Mononuclear cell (primary cell): ENCODE data around the gene BRD7. TPM values are rescaled to one million over a fixed set of nuclear protein-coding genes. Genes with fewer than 3 reads are reported as not detected.

ENCODE experiments used
- H3K27me3 ChIP-seq: 2 replicates; pipeline ENCODE4 v1.6.0; 2011; ENCODE audit warnings: low read length, control low read depth; ENCODE audit not compliant: insufficient read depth
- H3K4me1 ChIP-seq: 2 replicates; pipeline ENCODE4 v1.5.1; 2011; ENCODE audit warnings: mild to moderate bottlenecking, low read length, control low read depth; ENCODE audit not compliant: insufficient read depth
- H3K4me3 ChIP-seq: 2 replicates; pipeline ENCODE4 v1.5.1; 2011; ENCODE audit warnings: mild to moderate bottlenecking, low read length, moderate library complexity
- H3K9me3 ChIP-seq: 2 replicates; pipeline ENCODE4 v1.5.1; 2011; ENCODE audit warnings: low read depth, mild to moderate bottlenecking, control low read depth, low read length
- total RNA-seq: library from RNA; depleted of rRNA; stranded (reverse); fragments of >200 nt; gene quantifications from one replicate; pipeline ENCODE4 v1.2.3, GENCODE V29; 2012

BRD7 gene
- total RNA-seq, 1 donor, result 55.3 TPM

DNA sequence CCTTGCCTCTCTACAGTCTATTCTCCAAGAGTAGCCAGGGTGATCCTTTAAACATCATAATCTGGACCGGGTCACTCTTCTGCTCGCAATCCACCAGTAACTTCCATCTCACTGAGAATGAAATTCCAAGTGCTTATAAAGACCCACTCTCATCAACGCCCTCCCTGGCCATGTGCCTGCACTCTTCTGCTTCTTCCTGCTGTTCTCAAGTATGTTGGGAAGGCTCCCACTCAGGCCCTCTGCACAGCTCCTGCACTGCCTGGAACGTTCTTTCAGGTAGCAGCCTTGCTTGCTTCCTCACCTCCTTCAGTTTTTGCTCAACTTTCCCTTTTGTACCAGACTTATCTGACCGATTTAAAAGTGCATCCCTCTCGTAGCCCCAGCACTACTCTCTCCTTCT, 44.4 kb downstream of the BRD7 start:
- Histone ChIP-seq H3K27me3 (no peaks in the 10 kb centered on the region), H3K4me1 (peaks cover 6% of the 10 kb centered on the region), H3K4me3 (no peak overlapping the region), H3K9me3 (no peaks in the 10 kb centered on the region)

DNA sequence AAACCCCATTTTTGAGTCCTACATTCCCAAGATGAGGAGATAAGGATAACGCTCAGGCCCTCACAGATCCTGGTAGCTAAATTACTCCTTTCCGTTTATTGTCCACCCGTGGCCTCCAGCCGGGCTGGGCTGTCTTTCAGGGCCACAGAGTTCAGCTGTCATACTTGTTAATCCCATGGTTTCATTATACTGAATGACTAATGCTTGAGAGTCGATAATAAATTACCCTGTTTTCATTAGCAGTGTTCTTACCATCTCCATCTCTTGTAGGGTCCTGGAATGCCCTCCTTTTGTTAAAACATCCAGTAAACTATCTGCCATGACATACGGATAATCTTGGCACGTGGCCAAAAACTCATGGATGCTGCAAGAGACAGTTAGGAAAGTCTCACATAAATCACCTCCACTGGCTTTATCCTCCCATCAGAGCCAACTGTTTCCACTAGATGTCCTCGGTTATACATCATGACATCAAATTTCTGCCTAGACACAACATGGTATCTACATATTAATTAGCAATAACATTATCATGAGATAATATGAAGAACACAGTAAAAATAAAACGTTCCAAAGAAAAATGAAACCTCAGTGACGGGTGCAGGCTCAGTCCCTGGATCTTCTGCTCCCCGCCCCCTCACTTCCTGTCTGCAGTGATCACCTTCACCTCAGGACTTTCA, 45.3 kb downstream of the BRD7 start:
- Histone ChIP-seq H3K9me3 (no peaks in the 10 kb centered on the region), H3K4me3 (no peak overlapping the region), H3K4me1 (peaks cover 9% of the 10 kb centered on the region), H3K27me3 (no peaks in the 10 kb centered on the region)

DNA sequence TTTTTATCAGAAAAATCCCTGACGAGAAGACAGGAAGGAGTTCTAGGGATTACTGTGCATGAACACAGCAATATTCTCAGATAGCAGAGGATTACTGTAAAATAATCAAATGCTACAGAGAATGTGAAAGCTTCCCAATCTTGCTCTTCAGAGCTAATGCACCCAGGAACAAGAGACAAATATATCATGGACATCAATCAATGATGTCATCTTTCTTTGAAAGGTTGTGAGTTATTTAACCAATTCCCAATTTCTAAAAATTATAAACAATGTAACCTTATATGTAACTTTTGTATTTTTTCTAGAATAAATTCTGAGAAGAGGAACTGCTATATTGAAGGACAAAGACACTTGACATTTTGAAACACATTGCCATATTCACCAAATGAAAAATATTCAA, 46.5 kb downstream of the BRD7 start:
- no peak overlapping the region for H3K4me3 ChIP-seq
- peaks cover 9% of the 10 kb centered on the region for H3K4me1 ChIP-seq
- no peaks in the 10 kb centered on the region for H3K9me3 ChIP-seq
- no peaks in the 10 kb centered on the region for H3K27me3 ChIP-seq

DNA sequence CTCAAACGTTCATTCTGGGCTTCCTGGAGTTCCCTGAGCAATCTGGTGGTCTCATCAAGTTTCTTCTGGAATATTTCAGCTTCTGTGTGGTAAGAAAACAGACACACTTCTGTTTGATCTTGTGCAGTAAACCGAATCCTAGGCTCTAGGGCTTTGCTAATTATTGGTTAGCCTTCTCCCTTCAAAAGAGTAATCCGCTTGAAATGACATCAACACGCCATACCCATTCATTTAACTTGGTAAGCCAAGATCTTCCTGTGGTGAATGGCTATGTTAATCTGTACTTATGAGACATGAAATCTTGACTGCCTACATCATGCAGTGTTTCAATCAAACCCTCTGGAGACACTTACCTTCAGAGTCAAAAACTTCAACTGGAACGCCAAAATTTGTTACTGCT, 48.5 kb downstream of the BRD7 start:
- no peaks in the 10 kb centered on the region for H3K9me3 ChIP-seq
- H3K4me1 ChIP-seq, result peaks cover 12% of the 10 kb centered on the region
- H3K4me3 ChIP-seq, result no peak overlapping the region
- H3K27me3 ChIP-seq, result no peaks in the 10 kb centered on the region

DNA sequence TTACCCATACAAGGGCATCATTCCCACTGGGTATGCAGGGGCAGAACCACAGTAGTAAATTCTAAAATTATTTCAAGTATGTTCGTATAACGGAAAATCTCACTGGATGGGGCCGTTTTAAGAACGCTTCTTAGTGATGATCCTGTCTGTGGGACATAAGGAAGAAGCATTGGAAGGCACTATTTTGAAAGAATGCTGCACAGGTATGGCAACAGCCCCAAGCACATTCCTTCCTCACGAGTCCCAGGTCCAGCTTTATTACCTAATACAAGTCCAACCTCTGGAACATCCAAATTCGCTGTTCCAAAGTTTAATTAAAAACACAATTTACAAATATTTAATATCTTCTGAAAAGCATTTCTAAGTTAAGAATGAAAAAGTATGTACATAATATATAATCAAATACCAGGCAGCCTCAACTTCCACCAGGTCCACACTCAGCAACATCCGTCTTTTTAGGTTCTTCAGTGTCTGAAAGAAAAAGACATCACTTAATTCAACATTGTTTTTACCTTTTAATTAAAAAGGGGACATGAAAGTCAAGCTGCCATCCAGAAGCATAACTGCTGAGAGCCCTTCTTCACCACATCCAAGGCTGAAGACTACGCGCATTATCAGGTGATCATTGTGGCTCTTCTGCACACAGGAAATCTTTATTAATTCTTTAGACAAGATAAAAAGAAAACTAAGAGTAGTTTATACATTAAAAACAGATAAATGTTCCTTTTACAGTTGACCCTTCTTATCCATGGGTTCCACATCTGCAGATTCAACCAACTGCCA, 49.8 kb downstream of the BRD7 start:
- Histone ChIP-seq H3K27me3 (no peaks in the 10 kb centered on the region), H3K4me3 (no peak overlapping the region), H3K4me1 (peaks cover 16% of the 10 kb centered on the region), H3K9me3 (no peaks in the 10 kb centered on the region)

DNA sequence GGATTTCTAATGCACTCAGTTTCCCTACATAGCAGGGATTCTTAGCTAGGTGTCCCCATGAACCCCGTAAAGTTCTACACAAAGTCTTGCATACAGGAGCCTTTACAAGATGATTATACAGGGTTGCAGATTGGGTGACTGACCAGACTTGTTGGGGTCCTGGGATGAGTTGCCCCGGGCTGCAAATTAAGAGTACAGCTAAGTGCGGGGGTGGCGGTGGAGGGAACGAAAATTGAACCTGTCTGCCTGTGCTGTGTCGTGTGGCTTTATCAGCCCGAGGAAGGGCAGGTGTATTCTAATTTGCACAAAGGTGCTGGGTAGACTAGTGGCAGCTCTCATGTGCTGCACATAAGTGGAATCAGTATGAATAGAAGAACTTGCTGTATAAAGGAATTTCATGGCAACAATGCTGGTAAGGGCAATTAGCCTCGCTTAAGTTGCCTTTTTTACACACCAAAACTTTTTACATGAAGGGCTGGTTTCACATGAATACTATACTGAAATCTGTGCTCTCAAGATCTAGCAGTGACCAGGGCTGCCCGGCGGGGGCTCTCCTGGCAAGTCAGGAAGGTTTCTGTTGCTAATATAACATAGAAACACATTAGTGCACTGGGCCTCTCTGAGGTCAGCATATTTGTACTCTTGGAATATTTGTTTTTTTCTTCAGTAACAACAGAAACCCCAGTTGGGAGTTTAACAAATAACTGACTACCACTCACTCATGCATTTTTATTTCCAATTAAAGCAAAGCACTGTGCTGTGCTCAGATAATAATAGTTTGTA, 51.7 kb downstream of the BRD7 start:
- Histone ChIP-seq H3K9me3 (no peaks in the 10 kb centered on the region), H3K27me3 (no peaks in the 10 kb centered on the region), H3K4me3 (no peak overlapping the region), H3K4me1 (peaks cover 29% of the 10 kb centered on the region)

DNA sequence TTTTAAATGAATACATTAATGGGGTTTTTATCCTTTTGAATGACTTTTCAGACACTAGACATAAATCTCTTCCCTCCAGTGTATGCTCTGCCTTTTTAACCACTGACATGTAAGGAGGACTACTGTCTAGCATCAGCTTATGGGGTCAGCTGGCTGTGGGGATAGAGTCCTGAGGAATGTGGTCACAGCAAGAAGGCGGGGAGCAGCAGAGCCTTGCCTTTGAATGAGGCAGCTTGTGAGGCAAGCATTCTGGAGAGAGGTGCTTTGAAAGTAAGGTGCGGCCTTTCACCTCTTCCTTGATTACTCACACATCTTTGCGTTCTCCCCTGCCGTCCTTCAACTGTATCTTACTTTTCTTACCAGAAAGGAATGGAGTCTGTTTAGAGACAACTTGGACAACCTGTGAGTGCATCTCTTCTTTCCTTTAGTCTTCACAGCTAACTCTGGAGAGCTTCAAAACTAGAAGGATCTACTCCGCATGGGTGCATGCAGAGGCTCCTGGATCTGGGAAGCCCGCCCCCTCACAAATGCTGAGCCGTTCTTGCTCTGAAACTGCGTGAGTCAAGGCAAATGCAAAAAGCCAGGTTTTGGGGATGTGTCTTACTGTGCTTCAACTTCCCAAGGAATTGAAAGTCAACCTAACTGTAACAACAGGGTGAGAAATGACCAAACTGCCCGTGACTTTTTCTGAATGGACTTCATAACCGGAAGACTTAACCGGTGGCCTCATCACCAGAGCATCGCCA, 52.5 kb downstream of the BRD7 start:
- Histone ChIP-seq H3K4me3 (no peak overlapping the region), H3K9me3 (no peaks in the 10 kb centered on the region), H3K4me1 (peaks cover 29% of the 10 kb centered on the region), H3K27me3 (no peaks in the 10 kb centered on the region)

DNA sequence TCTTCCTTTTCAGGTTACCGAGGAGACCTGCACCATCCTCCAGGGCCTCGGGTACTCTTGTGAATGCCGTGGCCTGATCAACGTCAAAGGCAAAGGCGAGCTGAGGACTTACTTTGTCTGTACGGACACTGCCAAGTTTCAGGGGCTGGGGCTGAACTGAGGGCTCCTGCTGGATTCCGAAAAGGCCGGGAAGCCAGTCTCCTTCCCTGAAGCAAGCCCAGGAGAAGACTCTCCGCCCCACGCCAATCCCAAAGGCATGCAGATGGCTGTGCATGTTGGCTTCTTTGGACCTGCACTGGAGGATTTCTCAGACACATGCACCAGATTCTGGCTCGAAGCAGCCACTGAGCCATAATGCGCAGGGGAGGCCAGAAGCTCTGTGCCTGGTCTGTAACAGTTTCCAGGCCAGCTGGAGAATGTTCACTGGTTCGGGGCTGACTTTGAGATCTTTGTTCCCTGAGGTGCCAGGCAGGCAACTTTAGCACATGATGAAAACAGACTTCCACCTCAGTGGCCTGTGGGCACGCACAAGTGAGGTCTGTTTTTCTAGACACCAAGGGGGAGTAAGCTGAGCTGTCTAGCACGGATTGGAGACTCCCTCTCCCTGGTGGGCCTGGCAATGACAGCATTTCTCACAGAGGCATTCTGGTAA, 53.3 kb downstream of the BRD7 start:
- H3K27me3 ChIP-seq, result no peaks in the 10 kb centered on the region
- H3K9me3 ChIP-seq, result no peaks in the 10 kb centered on the region
- peaks cover 29% of the 10 kb centered on the region for H3K4me1 ChIP-seq
- no peak overlapping the region for H3K4me3 ChIP-seq

DNA sequence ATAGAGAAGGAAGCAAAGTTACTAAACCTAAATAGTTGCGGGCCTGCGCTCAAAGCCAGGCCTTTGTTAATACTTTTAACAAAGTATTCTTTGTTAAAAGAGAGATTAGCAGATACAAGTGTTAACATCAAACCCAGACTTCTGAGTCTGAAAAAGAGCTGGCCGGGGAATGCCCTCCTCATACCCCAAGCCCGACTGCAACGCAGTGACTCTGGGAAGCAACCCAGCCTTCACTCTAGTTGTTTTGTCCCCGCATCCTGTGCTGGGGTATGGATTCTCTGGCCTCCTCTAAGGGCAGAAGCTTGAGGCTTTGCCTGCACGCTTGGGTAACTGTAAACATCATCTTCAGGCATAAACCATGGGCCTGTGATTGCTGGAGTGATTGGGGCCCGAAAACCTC, 54.1 kb downstream of the BRD7 start:
- H3K4me1 ChIP-seq, result peaks cover 29% of the 10 kb centered on the region
- no peaks in the 10 kb centered on the region for H3K9me3 ChIP-seq
- no peaks in the 10 kb centered on the region for H3K27me3 ChIP-seq
- no peak overlapping the region for H3K4me3 ChIP-seq

DNA sequence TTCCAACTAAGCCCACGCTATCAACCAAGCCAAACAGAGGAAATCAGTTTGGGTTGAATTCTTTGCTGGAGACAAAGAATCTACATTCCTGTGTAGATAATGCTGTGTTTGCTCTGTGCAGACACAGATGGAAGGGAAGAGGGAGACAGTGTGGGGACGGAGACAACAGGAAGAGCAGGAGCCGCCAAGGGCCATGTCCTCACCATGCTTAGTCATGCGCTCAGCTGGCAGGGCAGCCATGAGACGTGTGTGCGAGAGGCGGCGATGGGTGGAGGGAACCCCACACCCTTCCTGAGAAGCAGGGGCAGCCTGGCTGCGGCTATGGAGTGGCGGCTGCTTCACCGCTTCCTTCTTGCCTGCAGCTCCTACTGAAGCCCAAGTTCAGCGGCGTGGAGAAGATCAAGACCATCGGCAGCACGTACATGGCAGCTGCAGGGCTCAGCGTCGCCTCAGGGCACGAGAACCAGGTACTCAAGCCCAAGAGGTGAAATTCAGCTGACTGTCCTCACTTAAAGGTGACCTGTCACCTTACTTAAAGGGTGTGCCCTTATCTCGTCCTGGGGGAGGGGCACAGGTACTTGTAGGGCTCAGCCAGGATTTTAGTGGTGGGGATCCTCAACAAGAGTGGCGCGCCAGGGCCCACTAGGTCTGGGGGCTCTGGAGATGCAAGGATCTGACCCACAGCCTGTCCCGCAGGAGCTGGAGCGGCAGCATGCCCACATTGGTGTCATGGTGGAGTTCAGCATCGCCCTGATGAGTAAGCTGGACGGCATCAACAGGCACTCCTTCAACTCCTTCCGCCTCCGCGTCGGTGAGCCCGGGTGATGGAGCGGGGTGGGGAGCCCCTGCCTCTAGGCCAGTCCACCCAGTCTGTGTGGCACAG, 55.0 kb downstream of the BRD7 start:
- Histone ChIP-seq H3K4me1 (peaks cover 28% of the 10 kb centered on the region), H3K27me3 (no peaks in the 10 kb centered on the region), H3K4me3 (no peak overlapping the region), H3K9me3 (no peaks in the 10 kb centered on the region)

DNA sequence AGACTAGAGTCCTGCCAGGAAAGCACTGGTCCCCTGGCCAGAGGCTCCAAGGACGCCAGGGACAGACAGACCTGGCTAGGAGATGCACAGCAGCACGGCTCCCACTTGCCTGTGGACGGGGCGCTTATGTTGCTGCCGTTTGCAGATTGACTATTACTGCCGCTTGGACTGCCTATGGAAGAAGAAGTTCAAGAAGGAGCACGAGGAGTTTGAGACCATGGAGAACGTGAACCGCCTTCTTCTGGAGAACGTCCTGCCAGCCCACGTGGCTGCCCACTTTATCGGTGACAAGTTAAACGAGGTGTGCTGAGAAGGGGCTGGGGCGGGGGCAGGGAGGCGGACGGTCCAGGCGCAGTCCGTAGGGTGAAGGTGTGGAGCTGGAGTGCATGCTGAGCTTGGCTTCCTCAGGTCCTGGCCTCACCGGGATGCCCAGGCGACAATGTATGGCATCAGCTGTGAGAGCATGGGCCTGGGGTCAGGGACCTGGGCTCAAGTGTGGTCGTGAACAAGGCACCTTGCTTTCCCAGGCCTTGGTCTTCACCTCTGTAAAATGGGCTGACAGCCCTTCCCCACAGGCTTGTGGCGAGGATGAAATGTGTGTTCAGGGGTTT, 56.8 kb downstream of the BRD7 start:
- Histone ChIP-seq H3K4me1 (peaks cover 25% of the 10 kb centered on the region), H3K27me3 (no peaks in the 10 kb centered on the region), H3K4me3 (no peak overlapping the region), H3K9me3 (no peaks in the 10 kb centered on the region)

DNA sequence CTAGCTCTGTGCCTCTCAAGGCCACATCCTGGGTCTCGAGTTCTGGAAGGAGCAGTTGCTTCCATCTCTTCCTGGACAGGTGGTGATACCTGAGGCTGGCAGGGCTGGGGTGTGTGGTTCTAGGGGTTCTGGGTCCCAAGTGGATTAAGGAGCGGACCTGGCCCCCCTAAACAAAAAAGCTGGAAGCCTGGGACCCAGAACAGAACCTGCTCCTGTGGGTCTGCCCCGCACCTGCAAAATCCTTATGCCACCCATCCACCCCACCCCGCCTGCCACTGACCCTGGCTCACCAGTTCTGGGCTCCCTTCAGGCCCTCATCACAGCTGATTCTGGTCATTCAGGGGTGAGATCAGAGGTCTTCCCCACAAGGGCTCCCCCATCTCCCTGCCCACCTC, 57.7 kb downstream of the BRD7 start:
- H3K4me3 ChIP-seq, result no peak overlapping the region
- peaks cover 22% of the 10 kb centered on the region for H3K4me1 ChIP-seq
- H3K27me3 ChIP-seq, result no peaks in the 10 kb centered on the region
- H3K9me3 ChIP-seq, result no peaks in the 10 kb centered on the region

DNA sequence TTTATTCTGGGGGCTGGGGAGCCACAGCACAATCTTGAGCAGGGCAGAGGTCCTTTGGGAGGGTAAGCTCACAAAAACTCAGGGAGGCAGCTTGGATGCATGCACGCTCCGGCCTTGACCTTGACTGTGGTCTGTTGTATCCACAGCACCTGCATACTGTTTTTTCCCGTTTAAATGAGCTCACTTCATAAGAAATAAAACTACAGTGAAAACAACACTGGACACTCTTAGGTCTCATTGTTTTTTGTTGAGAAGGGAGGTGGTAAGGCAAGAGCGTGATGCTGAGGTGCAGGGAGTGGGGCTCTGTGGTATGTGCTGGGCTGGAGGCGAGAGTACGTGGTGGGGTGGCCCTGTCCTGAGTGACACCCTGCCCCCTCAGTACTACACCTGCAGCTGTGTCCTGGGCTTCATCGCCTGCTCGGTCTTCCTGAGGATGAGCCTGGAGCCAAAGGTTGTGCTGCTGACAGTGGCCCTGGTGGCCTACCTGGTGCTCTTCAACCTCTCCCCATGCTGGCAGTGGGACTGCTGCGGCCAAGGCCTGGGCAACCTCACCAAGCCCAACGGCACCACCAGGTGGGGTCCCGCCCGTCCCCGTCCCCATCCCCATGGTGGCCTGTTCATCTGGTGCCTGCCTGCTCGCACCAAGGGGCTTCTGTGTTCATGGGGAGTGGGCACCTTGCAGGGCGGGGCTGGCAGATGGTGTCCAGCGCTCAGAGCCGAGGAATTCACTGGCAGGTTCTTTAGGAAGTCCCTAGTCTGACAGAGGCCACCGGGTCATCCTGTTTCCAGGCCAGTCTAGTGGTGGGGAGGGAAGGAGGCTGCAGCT, 58.3 kb downstream of the BRD7 start:
- H3K9me3 ChIP-seq, result no peaks in the 10 kb centered on the region
- H3K4me1 ChIP-seq, result peaks cover 22% of the 10 kb centered on the region
- H3K4me3 ChIP-seq, result no peak overlapping the region
- H3K27me3 ChIP-seq, result no peaks in the 10 kb centered on the region
